Dendritic cell treated with granulocyte-macrophage colony-stimulating factor and Interleukin-4, amounts not matched to agents 40 ng/mL and 50 ng/mL, for 4 days (primary cell): ENCODE measurements around the gene BDNF.
"Not testable (repeated sequence)": the region's sequence is repeated elsewhere in the genome, so short reads cannot be mapped to it uniquely, and the experiment has no call there.

Source experiments
- H3K27ac Mint-ChIP-seq: one replicate; pipeline ENCODE4 v1.8.0; 2022; ENCODE audit warnings: mild to moderate bottlenecking, mixed read lengths
- H3K27me3 Mint-ChIP-seq: one replicate; pipeline ENCODE4 v1.8.0; 2022; ENCODE audit warnings: mild to moderate bottlenecking, mixed read lengths
- H3K36me3 Mint-ChIP-seq: one replicate; pipeline ENCODE4 v1.8.0; 2022; ENCODE audit warnings: low read depth, mixed read lengths
- H3K4me1 Mint-ChIP-seq: one replicate; pipeline ENCODE4 v1.8.0; 2022; ENCODE audit warnings: low read depth, mixed read lengths
- H3K4me3 Mint-ChIP-seq: one replicate; pipeline ENCODE4 v1.8.0; 2022; ENCODE audit warnings: mild to moderate bottlenecking, moderate library complexity, mixed read lengths
- H3K9me3 Mint-ChIP-seq: one replicate; pipeline ENCODE4 v1.8.0; 2022; ENCODE audit warnings: mixed read lengths
- intact Hi-C: fragments of 100-400 bp; cut with micrococcal nuclease; formaldehyde crosslinking; loops from one replicate; pipeline ENCODE4 v1.15.0; 2022

BDNF gene

DNA sequence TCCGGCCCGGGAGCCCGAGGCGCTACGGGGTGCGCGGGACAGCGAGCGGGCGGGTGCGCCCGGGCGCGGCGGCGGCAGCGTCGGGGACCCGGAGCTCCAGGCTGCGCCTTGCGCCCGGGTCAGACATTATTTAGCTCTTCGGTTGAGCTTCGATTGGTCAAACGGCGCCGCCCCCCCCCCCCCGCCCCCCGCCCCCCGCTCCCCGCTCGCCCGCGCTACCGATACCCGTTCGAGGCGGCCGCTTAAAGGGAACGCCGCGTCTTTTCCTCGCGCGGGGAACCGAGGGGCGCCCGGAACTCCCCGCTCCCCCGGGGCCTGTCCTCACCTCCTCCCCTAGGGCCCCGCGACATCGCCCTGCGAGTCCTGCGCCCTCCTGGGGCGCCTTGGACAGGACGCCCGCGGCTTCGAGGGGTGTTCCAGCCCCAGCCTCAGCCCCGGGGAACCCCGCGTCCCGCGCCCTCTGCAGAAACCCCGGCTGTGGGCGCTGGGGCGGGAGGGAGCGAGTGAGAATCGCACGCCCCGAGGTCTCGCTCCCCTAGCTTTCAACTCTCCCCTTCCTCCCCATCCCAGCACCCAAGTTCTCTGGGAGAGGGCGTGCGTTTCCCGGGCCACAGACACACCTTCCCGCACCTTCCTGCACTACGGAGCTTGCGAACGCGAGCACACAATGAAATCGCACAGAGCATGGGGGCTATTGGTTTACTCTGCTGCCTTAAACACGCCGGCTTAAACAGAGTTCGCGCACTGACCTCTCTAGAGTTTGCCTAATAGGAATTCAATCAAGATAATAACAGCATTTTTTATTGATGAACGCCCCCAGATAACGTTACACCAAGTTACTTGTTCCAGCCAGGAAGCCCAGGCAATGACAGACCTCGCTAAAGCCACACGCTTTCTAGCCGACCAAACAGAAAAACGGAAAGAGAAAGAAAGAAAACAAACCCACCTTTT is at the start of gene BDNF:
Gene BDNF, minus strand, starts transcription at position 105 of the 951 bp plus-strand sequence. CDS start 41,891 bp downstream, outside the sequence.
- Mint-ChIP-seq H3K27me3 (peaks cover 75% of the 10 kb centered on the region), H3K4me1 (peaks cover 24% of the 10 kb centered on the region), H3K36me3 (no peaks in the 10 kb centered on the region), H3K27ac (no peak within 1 kb of the TSS), H3K4me3 (peak within 1 kb of the TSS; percentile 34), H3K9me3 (no peaks in the 10 kb centered on the region)
- intact Hi-C loops = no loop called here

DNA sequence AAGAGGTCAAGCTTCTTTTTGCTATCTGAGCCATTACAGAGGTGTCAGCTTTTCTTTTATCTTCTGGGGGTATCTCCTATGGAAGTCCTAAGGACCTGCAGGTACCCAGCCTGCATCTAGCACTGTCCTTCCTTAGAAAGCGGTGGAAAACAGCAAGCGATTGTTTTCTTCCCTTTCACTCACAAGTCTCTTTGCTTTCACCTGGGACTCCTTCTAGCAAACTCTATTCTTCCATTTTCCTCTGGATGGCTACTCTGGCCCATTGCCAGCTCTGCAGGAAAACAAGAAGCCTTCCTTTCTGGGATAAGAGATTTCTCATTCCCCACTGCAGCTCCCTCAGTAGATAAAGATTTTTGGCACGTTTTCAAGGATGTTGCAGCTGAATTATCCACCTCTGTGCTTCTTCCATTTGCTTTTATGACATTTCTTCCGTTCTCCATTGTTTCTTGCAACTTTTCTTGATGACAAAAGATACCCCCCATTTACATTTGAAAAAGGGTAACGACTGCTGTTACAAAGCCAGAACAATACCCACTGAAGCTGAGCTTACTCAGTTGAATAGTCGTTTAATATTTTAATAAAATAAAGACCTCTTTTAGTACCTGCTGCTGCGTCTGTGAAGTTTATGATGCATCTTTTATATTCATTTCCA is 40.2 kb upstream of the BDNF start:
- Mint-ChIP-seq H3K4me3 (no peak overlapping the region), H3K4me1 (no peaks in the 10 kb centered on the region), H3K9me3 (no peaks in the 10 kb centered on the region), H3K27ac (no peak overlapping the region), H3K36me3 (no peaks in the 10 kb centered on the region), H3K27me3 (peaks cover 2% of the 10 kb centered on the region)
- intact Hi-C loops = no loop called here

DNA sequence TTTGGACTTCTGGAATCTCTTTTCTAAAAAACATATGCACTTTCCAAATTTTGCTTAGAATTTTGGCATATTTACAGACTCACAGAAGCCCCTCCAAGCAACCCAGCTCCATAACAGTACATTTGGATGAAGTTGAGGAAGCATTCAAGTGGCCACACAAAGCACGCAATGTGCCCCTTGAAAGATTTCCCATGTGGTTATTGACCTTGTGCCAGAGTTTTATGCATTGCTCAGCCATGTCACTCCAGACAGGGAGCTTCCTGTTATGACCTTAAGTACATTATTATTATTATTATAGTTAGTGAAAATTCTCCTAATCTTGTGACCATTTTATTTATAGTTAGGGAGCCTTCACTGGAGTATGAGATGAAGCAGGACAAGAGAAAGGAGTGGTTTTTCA is 35.0 kb upstream of the BDNF start:
- intact Hi-C loops = no loop called here

DNA sequence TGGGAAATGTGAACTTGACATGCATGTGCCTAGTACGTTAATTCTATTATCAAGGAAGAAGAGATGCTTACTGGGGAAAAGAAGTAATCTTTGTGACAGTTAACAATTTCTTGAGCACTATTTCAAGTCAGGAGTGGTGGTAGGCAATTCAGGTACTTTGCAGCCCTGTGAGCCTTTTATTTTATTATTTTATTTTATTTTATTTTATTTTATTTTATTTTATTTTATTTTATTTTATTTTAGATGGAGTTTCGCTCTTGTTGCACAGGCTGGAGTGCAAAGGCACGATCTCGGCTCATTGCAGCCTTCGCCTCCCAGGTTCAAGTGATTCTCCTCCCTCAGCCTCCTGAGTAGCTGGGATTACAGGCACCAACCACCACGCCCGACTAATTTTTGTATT is 31.5 kb upstream of the BDNF start:
- H3K27ac Mint-ChIP-seq, H3K9me3 Mint-ChIP-seq, H3K4me3 Mint-ChIP-seq, intact Hi-C loops, H3K4me1 Mint-ChIP-seq, H3K36me3 Mint-ChIP-seq, H3K27me3 Mint-ChIP-seq: not testable (repeated sequence)

More for the DNA sequence above, 35.0 kb upstream of the BDNF start:
- no peaks in the 10 kb centered on the region for H3K9me3 Mint-ChIP-seq
- H3K36me3 Mint-ChIP-seq = no peaks in the 10 kb centered on the region
- no peak overlapping the region for H3K27ac Mint-ChIP-seq
- H3K4me3 Mint-ChIP-seq = no peak overlapping the region
- peaks cover 2% of the 10 kb centered on the region for H3K27me3 Mint-ChIP-seq
- H3K4me1 Mint-ChIP-seq = no peaks in the 10 kb centered on the region

DNA sequence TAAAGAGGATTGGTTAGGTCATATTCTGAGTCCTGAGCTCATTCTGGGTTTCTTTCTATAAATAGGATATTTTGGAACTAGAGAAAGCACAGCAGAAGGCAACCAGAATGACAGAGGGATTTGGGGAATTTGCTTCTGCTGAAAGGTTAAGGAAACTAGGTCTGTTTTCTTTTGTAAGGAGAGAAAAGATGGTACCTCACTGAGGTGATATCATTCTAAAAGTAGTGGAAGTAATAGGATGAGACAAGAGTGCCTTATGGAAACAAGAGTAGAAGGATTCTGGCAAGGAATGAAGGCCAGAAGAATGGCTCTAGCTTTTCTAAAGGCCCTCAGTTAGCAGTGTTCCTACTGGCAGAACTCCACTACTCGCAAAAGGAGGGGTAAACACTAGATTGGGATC is 26.7 kb upstream of the BDNF start:
- peaks cover 9% of the 10 kb centered on the region for H3K4me1 Mint-ChIP-seq
- no peaks in the 10 kb centered on the region for H3K36me3 Mint-ChIP-seq
- H3K27me3 Mint-ChIP-seq = peaks cover 20% of the 10 kb centered on the region
- intact Hi-C loops = no loop called here
- H3K27ac Mint-ChIP-seq = no peak overlapping the region
- H3K9me3 Mint-ChIP-seq = no peaks in the 10 kb centered on the region
- H3K4me3 Mint-ChIP-seq = no peak overlapping the region

DNA sequence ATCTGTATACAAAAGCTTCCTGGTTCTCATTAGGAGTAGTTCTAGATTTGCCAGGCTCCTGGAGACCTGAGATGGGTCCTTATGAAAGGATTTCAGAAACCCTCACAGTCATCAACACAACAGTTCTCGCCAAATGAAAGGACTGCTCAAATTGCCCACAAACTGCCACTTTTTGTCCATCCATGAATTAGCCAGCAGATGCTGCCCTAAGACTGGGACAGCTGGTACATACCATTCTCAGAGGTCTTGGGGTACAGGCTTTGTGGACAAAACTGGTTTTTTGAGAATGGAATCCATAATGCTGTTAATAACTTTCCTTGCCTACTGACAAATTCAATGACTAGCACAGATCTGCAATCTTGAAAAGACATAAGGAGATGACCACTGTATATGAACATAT is 23.4 kb upstream of the BDNF start:
- intact Hi-C loops = no loop called here
- Mint-ChIP-seq H3K4me1 (peaks cover 13% of the 10 kb centered on the region), H3K4me3 (no peak overlapping the region), H3K27ac (no peak overlapping the region), H3K36me3 (no peaks in the 10 kb centered on the region), H3K27me3 (peaks cover 53% of the 10 kb centered on the region), H3K9me3 (peaks cover 7% of the 10 kb centered on the region)

DNA sequence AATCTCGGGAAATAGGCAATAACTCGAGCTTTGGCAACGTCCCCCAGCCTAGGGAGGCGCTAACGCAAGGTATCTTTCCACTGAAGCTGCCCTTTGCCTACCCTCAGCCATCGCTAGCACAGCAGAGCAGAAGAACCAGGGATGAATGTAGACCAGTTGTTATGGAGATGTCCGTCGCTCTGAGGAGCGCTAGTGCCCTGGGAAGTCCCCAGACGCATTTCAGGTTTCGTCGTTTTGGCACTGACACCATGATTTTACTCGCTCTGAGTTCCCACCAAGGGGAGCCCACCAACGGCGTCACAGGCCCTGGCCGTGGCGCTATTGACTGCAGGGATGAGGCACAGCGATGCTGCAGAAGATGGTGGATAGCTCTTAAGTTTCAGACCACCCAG is 22.7 kb upstream of the BDNF start:
- intact Hi-C loops = no loop called here
- H3K27ac Mint-ChIP-seq = no peak overlapping the region
- peaks cover 17% of the 10 kb centered on the region for H3K4me1 Mint-ChIP-seq
- H3K27me3 Mint-ChIP-seq = peaks cover 58% of the 10 kb centered on the region
- H3K4me3 Mint-ChIP-seq = no peak overlapping the region
- H3K36me3 Mint-ChIP-seq = no peaks in the 10 kb centered on the region
- H3K9me3 Mint-ChIP-seq = peaks cover 7% of the 10 kb centered on the region

DNA sequence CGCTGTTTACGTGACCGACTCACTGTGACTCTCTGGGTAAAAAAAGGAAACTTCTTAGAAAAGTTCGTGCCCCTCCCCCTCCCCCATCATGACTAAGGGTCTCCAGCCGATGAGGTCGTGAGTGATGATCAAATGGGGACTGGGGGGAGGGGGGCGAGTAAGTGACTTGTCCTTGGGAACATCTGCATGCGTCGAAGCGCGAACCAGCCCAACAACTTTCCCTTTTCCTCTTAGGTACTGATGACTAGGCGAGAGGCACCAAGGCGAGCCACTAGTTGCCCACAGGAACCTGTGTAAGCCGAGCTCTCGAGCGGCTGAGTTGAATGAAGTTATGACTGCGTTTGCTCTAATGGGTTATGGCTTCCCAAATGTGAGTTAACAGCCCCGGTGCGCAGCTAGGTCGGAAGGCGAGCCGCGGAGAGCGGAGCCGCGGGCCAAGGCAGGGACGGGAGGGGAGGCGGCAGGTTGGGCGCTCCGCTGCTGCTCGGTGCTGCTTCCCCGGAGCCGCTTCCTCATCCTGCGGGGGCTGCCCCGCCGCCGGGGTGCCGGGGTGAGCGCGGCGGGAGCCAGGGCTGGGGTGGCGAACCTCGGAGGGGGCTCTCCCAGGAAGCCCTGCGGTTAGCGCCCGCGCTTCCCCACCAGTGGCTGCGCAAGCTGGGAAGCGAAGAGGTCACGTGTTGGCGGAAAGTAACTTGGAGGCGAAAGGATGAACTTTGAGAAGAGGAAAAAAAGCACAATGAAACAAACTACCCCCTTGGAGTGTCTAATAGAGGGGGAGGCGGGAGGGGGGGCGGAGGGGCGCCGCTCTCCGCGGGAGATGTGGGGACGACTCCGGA is 22.1 kb upstream of the BDNF start:
- Mint-ChIP-seq H3K27ac (no peak overlapping the region), H3K27me3 (peaks cover 65% of the 10 kb centered on the region)
- intact Hi-C loops = no loop called here

DNA sequence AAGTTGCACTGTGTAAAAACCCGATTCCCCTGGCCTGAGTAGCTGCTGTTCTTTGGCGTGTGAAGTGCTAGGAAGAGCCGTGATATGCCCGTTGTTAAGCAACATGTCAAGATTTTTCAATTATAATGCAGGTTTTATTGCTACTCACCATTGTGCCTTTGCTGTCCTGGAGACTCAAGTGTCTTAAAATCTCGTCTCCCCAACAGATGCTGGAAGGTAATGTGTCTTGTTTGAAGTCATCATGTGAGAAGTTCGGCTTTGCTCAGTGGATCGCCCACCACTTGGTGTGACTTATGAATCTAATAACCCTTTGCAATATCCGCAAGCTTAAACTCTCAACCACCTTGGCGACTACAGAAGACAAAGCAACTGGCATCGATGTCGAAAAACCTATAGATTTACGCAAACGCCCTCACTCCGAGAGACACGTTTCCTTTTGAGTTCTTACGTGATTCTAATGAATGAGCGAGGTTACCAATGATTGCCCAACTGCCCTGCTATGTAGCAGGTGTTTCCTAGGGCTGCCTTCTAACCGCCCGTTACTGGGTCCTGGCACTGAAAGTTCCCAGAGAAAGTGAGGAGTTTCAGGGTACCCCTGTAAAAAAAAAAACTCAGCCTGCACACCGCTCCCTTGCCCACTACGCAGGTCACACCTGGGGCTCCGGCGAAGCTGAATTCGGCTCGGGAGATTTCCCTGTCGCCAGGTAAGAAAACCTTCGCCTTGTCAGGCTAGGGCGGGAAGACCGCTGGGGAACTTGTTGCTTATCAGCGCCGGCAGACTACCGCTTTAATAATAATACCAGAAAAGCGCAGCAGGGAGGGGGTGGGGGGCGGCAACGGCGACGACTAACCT is 21.2 kb upstream of the BDNF start:
- intact Hi-C loops = no loop called here
- peaks cover 17% of the 10 kb centered on the region for H3K4me1 Mint-ChIP-seq

More for the DNA sequence above, 22.1 kb upstream of the BDNF start:
- peaks cover 17% of the 10 kb centered on the region for H3K4me1 Mint-ChIP-seq
- peak overlapping the region; percentile 37 for H3K4me3 Mint-ChIP-seq
- H3K9me3 Mint-ChIP-seq = peaks cover 7% of the 10 kb centered on the region
- H3K36me3 Mint-ChIP-seq = no peaks in the 10 kb centered on the region

DNA sequence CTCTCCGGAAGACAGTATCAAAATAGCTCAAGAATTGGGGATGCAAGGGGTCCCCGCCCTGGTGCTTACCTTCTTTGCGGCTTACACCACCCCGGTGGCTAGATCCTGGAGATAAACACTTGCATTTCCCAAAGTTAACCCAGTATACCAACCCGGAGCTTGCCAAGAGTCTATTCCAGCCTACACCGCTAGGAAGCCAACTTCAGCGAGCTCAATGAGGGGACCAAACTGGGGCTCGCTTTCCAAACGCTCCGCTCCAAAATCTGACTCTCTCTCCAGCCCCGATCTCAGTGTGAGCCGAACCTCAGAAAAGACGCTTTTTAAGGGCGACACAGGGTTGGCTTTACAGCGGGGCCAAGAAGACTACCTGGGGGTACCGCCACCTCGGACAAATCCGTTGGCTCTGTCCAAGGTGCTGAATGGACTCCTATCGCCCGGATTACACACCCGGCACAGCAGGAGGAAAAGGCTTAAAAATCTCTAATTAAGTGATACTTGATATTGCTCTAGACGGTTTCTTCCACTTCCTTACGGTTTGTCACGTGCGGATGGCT is 20.1 kb upstream of the BDNF start:
- Mint-ChIP-seq H3K4me3 (no peak overlapping the region), H3K36me3 (no peaks in the 10 kb centered on the region), H3K27ac (no peak overlapping the region), H3K4me1 (peaks cover 17% of the 10 kb centered on the region), H3K27me3 (peaks cover 71% of the 10 kb centered on the region), H3K9me3 (peaks cover 7% of the 10 kb centered on the region)
- intact Hi-C loops = no loop called here

More for the DNA sequence above, 21.2 kb upstream of the BDNF start:
- no peak overlapping the region for H3K27ac Mint-ChIP-seq
- H3K36me3 Mint-ChIP-seq = no peaks in the 10 kb centered on the region
- H3K4me3 Mint-ChIP-seq = no peak overlapping the region
- H3K27me3 Mint-ChIP-seq = peaks cover 68% of the 10 kb centered on the region
- H3K9me3 Mint-ChIP-seq = peaks cover 7% of the 10 kb centered on the region

DNA sequence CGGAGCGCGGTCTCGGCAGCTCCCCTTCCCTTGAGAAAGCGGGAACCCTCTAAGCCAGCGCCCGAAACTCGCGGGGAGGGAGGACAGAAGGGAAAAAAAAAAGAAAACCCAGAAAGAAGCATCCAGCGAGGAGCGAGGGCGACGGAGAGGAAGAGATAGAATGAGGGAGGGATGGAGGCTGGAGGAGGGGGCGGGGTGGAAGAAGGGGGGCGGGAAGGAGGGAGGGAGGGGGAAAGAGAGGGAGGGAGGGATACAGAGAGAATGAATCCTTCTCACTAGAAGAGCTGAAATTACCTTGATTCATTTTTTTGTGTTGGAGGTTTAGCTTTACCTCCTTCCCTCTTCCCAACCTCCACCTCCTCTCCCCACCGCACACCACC is 19.3 kb upstream of the BDNF start:
- H3K4me1 Mint-ChIP-seq = peaks cover 17% of the 10 kb centered on the region
- intact Hi-C loops = no loop called here
- no peak overlapping the region for H3K27ac Mint-ChIP-seq
- H3K9me3 Mint-ChIP-seq = peaks cover 7% of the 10 kb centered on the region
- no peak overlapping the region for H3K4me3 Mint-ChIP-seq
- no peaks in the 10 kb centered on the region for H3K36me3 Mint-ChIP-seq
- peaks cover 74% of the 10 kb centered on the region for H3K27me3 Mint-ChIP-seq

DNA sequence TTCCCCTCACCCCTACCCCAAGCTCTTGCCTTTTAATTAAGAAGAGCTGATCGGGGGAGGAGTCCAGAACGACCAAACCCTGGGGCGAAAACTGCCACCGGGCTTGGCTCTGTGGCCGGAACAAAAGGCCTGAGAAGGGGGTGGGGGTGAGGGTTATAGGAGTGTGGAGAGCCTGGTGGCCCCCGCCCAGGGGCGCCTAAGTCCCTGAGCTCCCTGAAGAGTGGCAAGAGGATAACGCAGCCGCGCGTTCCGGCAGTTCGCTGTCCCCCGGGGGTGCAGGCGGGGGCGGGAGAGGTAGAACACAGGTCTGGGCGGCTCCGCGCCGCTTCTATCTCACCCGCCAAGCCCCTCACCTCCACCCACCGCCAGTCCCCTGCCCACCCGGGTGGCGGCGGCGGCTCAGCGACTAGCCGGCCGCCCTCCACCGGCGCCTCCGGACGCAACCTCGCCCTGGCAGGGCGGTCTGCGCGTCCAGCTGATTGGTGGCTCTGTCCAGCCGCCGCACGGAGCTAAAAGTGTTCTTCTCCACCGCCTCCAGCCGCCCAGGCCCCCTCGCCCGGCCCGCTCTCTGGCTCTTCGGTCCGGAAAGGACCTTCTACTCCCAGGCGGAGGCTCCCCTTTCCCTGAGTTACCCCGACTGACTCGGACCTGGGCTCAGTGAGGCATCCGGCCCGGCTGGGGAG is 18.7 kb upstream of the BDNF start:
- H3K4me1 Mint-ChIP-seq = peaks cover 17% of the 10 kb centered on the region
- peaks cover 74% of the 10 kb centered on the region for H3K27me3 Mint-ChIP-seq
- no peaks in the 10 kb centered on the region for H3K36me3 Mint-ChIP-seq
- intact Hi-C loops = no loop called here
- H3K4me3 Mint-ChIP-seq = no peak overlapping the region
- H3K9me3 Mint-ChIP-seq = peaks cover 7% of the 10 kb centered on the region
- no peak overlapping the region for H3K27ac Mint-ChIP-seq
